ENCODE data around the gene TAS2R1.

TAS2R1 gene

DNA sequence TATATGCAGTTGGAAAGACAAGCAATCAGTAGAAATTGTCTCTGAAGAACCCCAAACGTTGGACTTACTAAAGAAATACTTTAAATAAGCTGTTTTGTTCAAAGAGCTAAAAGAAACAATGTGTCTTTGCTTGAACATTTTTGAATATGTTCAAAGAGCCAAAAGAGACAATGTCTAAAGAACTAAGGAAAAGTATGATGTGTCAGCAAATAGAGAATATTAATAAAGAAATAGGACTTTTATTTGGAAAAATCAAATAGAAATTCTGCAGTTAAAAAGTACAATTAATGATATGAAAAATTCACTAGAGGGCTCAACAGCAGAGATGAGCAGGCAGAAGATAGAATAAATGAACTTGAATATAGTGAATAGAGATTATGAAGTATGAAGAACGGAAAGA lies 19.2 kb downstream of the TAS2R1 start:
- TF ChIP-seq, protein P1, sequence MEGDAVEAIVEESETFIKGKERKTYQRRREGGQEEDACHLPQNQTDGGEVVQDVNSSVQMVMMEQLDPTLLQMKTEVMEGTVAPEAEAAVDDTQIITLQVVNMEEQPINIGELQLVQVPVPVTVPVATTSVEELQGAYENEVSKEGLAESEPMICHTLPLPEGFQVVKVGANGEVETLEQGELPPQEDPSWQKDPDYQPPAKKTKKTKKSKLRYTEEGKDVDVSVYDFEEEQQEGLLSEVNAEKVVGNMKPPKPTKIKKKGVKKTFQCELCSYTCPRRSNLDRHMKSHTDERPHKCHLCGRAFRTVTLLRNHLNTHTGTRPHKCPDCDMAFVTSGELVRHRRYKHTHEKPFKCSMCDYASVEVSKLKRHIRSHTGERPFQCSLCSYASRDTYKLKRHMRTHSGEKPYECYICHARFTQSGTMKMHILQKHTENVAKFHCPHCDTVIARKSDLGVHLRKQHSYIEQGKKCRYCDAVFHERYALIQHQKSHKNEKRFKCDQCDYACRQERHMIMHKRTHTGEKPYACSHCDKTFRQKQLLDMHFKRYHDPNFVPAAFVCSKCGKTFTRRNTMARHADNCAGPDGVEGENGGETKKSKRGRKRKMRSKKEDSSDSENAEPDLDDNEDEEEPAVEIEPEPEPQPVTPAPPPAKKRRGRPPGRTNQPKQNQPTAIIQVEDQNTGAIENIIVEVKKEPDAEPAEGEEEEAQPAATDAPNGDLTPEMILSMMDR (IDR thresholded peaks at IDR 0.05; ENCODE audit: insufficient read depth, low read length, missing control alignments), result no peak
- ChIA-PET CTCF (interaction anchor here (0.6 to 0.8 kb wide), 2 partner anchors 11 to 537 kb away, joined by 3 read pairs; no protein-coding TSS in a partner anchor), POLR2A (no interaction called here)
- H3K4me3 ChIP-seq (ENCODE audit: low read depth, low read length), result no peak overlapping the region
- no peak for DNase-seq (ENCODE audit: low read depth, low spot score)

DNA sequence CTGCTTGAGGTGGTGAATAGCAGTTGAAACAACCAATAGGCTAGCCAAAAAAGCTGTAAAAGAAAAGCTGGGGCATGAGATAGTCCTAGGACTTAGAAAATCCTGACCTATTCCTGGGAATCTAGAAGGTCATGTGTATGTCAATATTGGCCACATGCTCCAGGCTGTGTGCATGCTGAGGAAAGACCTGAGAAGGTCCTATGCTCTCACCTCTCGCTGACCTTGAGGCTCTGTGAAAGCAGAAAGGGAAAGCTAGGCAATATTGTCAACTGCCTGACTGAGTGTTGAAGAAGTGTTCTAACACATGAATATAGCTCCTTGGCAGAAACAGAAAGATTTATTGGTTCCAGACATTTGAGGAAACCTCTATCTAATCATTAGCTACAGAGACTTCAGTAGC lies 19.8 kb downstream of the TAS2R1 start:
- TF ChIP-seq, protein P1 (IDR thresholded peaks at IDR 0.05; ENCODE audit: insufficient read depth, low read length, missing control alignments), result no peak
- H3K4me3 ChIP-seq (ENCODE audit: low read depth, low read length), result no peak overlapping the region
- ChIA-PET CTCF (interaction anchor here (0.6 to 0.8 kb wide), 2 partner anchors 11 to 538 kb away, joined by 3 read pairs; no protein-coding TSS in a partner anchor), POLR2A (no interaction called here)
- DNase-seq (ENCODE audit: low read depth, low spot score), result no peak

DNA sequence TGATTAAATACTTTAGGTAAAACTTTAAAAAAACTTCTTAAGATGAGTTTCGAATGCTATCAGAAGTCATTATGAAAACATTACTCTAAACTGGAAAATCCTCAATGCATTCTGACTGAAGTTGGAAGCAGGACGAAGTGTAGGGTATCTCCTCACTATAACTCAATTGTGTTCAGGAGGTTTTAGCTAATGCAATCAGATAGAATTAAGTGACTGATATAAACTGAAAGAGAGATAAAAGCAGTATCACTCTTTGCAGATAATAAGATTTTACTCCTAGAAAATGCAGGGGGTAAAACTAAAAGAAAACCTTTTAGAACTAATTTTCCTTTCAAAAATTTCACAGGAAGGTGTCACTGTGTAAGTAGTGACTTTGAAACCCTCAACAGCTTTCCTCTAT lies 22.1 kb downstream of the TAS2R1 start:
- ChIA-PET CTCF (interaction anchor here (1.2 to 1.5 kb wide), 2 partner anchors 9 to 60 kb away, joined by 3 read pairs; no protein-coding TSS in a partner anchor), POLR2A (no interaction called here)
- H3K4me3 ChIP-seq (ENCODE audit: low read depth, low read length), result no peak overlapping the region
- DNase-seq (ENCODE audit: low read depth, low spot score), result no peak
- TF ChIP-seq, protein P1 (IDR thresholded peaks at IDR 0.05; ENCODE audit: insufficient read depth, low read length, missing control alignments), result no peak

DNA sequence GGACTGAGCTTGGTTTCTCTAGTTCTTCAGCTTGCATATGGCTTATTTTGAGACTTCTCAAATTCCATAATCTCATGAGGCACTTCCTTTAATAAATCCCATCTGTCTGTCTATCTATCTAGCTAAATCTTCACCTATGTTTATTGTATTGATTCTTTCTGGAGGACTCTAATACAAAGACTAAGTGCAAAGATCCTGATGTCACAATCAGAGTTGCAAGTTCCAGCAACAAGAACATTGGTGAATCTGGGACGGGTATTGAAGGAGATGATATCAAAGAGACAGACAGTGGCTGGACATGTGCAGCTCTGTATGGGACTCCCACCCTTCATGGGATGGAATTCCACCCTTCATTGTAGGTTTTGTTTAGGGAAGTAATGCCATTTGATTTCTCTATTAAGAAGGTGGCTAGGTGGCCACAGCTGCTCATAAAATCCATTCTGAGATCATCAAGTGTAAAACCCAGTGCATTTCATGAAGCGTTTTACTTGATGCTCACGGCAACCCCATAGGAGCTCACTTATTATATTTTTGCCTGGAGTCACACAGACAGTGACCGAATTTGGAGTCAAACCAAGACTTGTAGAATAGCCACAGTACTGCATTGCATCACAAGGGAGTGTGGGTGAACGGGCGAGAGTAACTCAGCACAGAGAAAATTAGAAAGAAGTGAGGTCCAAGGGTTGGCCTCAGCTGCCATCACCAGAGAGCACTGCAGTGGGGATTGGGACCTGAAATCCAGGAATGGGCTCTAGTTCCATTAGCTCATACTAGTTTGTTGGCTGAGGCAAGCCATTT lies 24.9 kb downstream of the TAS2R1 start:
- H3K4me3 ChIP-seq (ENCODE audit: low read depth, low read length), result no peak overlapping the region
- TF ChIP-seq, protein P1 (IDR thresholded peaks at IDR 0.05; ENCODE audit: insufficient read depth, low read length, missing control alignments), result no peak
- CTCF ChIA-PET, result interaction anchor here (1.3 to 1.5 kb wide), 2 partner anchors 12 to 124 kb away, joined by 3 read pairs; no protein-coding TSS in a partner anchor
- no peak for DNase-seq (ENCODE audit: low read depth, low spot score)
- POLR2A ChIA-PET, result no interaction called here

DNA sequence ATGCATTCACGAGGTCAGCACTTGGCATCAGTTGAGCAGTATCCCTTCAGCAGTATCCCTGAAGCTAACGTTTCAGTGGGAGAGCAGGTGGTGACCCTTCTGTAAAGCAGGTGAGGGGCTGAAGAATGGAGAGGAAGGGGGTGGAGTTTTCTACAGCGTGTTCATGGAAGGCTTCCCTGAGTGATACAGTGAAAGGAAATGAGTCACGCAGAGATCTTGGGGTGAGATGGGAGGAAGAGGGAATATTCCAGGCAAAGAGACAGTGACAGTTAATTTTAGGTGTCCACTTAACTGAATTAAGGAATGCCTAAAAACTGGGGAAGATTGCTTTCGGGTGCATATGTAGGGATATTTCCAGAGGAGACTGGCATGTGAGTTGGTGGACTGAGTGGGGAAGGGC lies 25.7 kb downstream of the TAS2R1 start:
- POLR2A ChIA-PET, result no interaction called here

More for the DNA sequence above, 25.7 kb downstream of the TAS2R1 start:
- DNase-seq (ENCODE audit: low read depth, low spot score), result no peak
- TF ChIP-seq, protein P1 (IDR thresholded peaks at IDR 0.05; ENCODE audit: insufficient read depth, low read length, missing control alignments), result no peak
- no peak overlapping the region for H3K4me3 ChIP-seq (ENCODE audit: low read depth, low read length)
- CTCF ChIA-PET, result interaction anchor here (1.3 kb wide), 1 partner anchor 123 kb away, joined by 3 read pairs; no protein-coding TSS in a partner anchor
